Inferior parietal cortex (tissue), 1 donor: ENCODE measurements around the gene COL24A1.
"Not testable (repeated sequence)": the region's sequence is repeated elsewhere in the genome, so short reads cannot be mapped to it uniquely, and the experiment has no call there.

Experiments used
- DNase-seq: peaks from one replicate; pipeline ENCODE4 v3.0.0-alpha.2; 2016; ENCODE audit errors: extremely low spot score

COL24A1 gene

DNA sequence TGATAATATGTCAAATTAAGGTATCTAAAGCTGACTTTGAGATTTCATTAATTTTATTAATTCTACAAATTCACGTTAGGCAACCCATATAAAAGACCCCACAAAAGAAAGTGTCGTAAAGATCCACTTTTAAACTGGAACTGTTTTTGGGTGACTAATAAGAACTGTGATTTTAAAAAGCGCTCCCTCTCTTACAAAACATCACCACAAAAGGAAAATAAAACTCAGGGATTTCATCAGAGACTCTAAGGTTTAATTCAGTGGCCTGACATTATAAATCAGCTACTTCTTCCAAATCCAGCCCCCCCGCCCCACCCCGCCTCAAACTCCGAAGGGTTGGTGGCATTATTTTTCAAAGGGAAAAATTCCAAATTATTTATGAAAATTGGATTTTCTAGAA is 2.7 kb downstream of the COL24A1 start:
- DNase-seq = no peak

DNA sequence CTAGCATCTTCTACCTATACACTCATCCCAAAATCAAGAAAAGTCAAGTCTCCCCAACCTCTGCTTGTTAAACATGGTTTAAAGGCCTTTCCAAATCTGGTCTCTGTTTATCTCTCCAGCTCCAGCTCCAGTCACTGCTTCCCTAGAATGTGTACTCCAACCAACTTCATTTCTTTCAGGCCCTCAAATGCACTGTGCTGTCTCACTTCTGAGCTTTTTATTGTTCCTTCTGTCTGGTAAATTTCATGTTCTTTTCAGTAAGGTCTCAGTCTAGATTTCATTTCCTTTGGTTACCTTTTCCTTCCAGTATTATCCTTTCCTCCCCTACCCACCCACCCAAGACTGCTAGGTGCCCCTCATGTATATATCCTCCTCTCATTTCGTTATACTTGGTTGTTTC is 3.7 kb downstream of the COL24A1 start:
- DNase-seq = no peak

DNA sequence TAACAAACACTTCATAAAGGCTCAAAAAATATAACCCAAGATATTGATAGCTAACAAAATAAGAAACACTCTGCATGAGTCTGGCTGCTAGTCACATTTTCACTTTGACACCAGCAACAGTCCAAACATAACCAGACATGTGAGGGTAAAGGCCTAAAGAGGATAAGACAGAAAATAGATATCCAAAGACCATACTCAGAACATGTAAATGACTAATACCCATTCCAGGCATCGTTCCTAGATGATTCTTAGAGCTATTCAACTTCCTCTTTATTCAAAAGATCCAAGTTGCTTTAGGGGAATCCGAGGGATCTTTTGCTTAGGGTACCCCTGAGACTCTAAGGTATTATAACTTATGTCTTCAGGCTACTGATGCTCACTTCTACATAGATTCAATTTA is 5.1 kb downstream of the COL24A1 start:
- no peak for DNase-seq

DNA sequence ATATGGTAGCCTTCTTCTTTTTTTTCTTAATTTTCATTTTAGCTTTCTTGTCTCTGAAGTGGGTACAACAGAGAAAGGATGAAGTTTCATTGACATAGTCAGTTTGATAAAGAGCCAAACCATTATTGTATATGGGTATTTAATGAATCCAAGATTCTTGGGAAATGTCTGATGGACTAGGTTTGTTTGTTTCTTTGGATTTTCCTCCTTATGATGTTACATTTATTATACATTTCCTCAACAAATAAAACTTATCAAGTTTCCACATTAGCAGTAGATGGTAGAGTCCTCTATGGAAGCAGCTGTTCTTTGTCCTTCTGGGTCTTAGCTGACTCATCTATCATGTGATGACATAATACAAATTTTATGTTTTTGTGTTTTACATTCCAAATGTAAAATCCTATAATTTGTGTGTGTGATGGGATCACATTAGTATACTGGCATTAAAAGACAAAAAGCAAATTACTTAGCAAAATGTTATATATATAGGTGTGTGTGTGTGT is 6.0 kb downstream of the COL24A1 start:
- DNase-seq = no peak

DNA sequence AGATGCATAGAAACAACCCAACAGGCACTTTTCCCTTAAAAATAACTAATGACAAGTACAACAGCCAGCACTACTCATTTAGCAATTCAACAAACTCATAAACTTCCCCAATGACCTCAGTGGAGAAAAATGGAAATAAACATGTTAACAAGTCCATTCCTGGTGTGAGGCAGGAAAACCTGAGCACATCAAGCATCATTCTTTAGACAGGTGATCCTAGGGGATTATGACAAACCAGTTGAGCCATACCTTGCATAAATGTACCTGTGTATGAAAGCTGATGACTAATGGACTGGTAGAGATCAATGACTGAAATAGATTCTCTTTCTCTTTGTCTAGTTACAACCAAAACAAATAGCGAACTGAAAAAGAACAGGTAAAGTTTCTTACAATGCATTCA is 7.0 kb downstream of the COL24A1 start:
- DNase-seq = no peak

DNA sequence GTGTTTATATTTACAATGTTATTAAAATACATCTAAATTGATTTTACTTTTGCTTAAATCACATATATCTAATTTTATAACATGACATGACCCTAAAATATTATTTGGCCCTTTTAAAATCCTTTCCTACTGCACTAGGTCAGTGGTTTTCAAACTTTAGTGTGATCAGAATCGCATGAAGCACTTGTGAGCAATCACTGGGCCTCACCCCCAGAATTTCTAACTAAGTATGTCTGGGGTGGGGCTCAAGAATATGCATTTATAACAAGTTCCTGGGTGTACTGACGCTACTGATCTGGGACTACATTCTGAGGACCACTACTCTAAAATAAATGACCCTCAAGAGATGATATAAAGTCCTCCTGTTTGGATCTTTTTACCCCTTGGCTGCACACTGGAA is 8.8 kb downstream of the COL24A1 start:
- DNase-seq = no peak

DNA sequence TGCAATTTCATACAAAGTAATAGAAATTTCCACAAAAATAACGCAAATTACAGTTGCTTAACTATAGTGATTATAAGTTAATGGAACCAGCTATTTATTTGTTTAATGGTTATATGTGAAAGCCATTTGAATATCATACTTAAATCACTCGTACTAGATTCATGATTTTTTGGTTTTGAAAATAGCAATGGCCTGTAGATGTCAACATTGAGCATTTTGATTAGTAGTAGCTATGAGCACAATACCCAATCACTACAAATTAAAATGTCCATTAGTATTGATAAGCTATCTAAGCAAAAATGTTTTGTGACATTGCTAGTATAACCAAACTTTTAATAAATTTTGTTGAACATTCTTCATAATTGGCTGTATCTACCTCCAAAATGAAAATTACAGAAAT is 10.0 kb downstream of the COL24A1 start:
- no peak for DNase-seq

DNA sequence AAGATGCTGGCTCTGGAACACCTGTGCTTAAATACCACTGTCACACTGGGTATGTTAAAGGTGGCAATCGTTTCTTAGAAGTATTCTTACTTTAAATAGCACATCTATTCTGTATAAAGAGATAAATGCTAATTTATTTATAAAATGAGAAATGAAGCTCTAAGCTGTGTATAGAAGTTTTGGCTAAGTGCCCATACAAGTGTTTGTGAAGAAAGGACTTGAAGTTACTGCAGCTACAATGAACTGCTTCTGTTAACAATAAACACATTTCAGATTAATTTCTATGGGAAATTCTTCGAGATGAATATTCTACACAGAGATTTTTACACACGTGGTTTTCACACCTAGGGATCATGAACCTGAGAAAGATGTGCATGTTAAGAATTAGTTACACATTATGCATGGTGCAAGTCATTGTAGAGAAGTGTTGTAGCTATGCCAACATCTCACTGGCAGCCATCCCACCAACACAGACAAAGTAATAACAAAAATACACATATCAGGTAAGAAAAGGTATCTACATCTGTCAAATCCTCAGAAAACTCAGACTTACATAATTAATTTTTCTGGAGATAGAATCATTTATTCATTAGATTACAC is 16.2 kb downstream of the COL24A1 start:
- no peak for DNase-seq

DNA sequence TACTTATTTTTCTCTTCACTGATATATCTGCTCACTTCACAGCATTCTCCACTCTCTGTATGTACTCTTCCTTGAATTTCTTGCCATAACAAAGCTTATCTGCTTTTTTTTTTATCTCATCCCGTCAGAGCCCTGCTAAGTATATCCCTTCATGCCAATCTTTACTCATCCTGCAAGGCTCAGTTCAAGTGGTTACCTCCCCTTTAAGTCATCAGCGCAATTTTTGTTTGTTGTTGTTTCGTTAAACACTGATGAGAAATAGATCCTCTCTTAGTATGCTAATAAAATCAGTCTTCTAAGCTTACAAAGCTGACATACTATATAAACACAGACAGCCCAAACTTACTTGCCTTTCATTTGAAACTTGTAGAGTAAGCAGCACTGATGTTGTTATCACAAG is 17.8 kb downstream of the COL24A1 start:
- DNase-seq = no peak

DNA sequence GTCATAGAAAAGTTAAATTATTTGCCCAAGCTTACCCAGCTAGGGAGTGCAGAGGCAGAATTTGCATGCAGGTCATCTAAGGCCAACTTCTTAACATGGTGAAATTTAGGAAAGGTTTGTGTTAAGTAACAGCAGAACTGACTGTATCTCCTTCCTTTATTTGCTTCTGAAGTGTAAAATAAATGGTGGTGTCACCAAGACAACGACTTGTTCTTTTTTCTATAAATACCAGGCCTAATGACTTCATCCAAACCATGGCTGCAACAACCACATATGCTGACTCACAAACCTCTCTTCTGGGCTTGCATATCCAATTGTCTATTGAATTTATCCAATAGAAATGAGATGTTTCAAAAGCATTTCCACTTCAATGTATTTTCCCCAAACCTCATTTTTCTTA is 19.1 kb downstream of the COL24A1 start:
- DNase-seq = no peak

DNA sequence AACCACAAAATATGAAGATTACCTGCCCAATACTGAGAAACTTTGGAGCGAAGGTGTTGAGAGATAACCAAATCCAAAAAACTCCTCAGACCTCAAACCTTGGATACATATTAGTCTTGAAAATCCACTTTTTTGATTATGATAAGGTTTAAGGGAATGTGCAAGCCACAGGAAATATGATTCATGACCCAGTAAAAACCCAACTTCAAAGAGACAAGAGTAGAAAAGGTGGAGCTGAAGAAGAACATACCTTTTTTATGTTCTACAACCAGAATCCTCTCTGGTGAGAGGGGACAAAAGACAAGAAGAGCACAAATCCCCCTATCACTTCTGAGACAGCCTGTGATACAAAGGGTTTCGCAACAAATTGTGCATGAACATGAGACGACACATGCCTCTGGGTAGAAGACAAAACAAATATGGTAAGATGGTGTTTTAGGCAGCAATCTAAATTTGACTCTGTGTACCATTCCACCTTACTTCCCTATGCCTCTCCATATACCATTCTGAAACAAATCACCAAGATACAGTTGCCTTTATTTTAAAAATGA is 37.3 kb downstream of the COL24A1 start:
- DNase-seq = no peak

DNA sequence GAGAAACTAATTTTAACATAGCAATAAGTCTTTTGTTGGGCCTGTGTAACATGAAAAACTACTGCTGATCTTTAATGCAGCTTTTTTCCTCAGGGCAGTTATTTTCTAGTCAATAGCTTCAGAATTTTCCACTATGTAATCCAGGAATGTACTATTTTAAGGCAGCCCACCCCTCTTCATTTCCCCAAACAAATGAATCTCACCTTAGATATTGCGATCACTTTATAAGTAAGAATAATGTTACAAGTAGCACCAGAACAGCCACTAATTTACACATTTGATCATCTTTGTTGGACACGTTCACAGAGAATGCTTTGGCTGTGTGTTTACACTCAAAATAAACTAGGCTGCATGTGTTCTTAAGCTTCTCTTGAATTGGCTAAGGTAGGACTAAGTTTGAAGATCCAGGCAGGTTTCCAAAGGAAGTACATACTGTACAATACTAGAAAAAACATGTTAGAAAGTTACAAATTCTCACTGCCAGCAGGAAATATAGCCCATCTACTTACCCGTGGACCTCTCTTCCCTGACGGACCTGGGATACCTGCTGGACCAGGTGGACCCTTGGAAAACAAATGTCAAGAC is 41.7 kb downstream of the COL24A1 start:
- no peak for DNase-seq

DNA sequence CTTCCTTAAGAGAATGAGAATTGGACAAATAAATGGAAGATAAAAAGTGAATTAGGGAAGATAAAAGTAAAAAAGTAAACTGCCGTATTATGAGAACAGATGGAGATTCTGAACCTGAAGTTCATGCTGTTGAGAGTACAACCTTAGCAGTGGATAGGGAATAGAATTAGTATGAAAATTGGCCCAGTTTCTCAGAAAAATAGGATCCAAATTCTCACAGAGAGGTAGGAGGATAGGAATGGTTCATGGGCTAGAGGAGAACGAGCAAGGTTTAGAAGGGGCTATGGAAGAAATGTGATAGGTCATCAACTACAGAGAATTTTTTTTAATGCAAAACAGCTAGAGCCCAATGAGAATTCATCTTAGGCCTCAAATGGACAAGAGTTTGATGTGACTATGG is 42.3 kb downstream of the COL24A1 start:
- no peak for DNase-seq

DNA sequence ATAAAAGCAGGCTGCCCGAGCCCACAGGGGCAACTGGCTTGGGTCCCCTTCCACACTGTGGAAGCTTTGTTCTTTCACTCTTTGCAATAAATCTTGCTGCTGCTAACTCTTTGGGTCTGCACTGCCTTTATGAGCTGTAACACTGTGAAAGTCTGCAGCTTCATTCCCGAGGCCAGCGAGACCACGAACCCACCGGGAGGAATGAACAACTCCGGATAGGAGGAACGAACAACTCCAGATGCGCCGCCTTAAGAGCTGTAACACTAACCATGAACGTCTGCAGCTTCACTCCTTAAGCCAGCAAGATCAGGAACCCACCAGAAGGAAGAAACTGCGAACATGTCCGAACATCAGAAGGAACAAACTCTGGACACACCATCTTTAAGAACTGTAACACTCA is 45.0 kb downstream of the COL24A1 start:
- DNase-seq = not testable (repeated sequence)

DNA sequence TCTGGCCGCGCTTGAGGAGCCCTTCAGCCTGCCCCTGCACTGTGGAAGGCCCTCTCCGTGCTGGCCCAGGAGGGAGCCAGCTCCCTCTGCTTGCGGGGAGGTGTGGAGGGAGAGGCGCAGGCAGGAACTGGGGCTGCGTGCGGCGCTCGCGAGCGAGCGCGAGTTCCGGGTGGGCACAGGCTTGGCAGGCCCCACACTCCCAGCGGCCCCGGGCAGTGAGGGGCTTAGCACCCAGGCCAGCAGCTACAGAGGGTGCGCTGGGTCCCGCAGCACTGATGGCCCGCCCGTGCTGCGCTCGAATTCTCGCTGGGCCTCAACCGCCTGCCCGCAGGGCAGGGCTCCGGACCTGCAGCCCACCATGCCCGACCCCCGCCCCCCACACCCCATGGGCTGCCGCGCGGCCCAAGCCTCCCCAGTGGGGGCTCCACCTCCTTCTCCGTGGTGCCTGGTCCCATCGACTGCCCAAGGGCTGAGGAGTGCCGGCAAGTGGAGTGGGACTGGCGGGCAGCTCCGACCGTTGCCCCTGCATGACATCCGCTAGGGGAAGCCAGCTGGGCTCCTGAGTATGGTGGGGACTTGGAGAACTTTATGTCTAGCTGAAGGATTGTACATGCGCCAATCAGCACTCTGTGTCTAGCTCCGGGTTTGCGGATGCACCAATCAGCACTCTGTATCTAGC is 46.0 kb downstream of the COL24A1 start:
- no peak for DNase-seq

DNA sequence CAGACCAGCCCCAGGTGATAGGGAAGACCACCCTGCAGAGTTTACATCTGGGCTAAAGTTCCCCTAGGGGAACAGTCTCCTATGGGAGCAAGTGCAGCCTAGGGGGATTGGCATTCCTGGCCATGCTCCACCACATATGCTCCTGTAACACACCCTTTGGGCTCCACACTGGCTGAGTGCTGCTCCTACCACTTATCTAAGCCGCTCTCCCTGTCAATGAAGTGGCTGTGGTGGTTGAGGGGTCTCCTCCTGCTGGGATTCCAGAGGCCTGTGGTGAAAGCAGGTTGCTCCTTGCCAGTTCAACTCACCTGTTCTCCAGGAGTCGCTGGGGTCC is 51.1 kb downstream of the COL24A1 start:
- DNase-seq = no peak

DNA sequence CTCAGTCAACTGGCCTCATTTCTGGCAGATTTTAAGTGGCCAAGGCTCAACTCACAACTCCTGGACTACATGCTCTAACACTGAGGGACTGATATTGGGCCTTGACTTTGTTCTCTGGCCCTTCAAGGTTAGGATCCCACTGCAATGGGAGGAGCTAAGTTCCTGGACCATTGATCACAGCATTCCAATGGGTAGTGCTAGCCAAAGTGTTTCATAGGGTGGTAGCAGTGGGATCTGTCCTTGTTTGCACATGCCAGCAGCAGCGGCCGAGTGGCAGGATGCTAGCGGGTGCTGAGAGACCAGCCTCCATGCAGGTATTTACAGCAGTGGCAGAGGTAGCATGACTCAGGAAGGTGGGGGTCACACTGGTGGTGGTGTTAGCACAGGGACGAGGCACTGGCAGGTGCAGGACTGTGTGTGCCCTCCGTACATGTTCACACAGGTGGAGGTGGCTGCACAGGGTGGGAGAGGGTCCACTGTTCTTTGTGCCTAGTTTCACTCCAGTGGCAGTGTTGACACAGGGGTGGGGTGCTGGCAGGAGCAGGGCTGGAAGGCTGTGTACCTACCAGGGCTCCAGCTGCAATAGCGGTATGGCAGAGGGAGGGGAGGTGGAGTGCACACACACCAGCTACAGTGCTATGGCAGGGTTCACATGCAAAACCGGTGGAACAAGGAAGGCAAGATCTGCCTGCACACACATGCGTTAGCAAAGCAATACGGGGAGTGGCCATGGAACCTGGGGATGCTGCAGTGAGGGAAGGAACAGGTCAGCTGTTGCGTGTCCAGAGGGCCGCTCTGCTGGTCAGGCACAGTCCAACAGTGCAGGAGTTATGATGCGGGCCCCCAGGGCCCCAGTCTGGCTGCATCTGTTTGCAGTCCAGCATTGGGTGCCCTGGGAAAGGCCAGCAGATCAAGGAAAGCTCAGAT is 51.7 kb downstream of the COL24A1 start:
- no peak for DNase-seq

DNA sequence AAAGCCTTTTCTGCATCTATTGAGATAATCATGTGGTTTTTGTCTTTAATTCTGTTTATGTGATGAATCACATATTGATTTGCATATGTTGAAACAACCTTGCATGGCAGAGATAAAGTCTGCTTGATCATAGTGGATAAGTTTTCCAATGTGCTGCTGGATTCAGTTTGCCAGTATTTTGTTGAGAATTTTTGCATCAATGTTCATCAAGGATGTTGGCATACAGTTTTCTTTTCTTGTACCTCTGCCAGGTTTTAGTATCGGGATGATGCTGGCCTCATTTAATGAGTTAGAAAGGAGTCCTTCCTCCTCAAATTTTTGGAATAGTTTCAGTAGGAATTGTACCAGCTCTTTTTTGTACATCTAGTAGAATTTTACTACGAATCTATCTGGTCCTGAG is 55.0 kb downstream of the COL24A1 start:
- peak; percentile 15 for DNase-seq

DNA sequence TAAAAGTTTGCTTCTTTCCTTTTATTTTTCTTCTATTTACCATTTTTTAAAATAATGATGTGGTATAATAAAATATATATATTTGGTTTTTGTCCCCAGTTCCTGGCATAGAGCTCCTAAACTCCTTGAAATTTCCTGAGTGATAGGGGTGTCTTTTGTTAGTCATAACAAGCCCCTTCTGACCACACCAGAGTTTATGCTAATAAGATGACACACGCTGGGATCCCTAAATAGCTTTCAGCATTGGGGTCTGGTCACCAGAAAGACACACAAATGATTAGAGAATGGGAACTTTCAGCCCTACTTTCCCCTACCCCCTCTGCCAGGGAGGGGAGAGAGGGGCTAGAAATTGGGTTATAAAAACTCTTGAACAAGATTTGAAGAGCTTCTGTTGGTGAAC is 56.2 kb downstream of the COL24A1 start:
- DNase-seq = no peak

DNA sequence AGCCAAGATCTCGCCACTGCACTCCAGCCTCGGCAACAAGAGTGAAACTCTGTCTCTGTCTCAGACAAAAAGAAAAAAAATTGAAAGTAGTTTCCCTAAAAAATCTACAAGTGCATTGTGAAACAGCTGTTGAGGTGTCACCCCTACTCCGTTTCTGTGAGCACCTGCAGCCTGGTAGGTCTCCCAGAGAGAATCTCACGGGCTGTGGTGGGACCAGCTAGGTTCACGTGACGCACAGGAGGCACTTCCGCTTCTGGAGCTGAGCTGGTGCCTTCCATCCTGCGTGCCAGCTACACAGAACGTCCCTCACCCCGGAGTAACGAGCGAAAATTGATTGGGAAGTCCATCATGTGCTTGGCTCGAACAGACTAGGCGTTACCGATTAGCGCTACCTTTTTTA is 66.8 kb downstream of the COL24A1 start:
- DNase-seq = no peak

DNA sequence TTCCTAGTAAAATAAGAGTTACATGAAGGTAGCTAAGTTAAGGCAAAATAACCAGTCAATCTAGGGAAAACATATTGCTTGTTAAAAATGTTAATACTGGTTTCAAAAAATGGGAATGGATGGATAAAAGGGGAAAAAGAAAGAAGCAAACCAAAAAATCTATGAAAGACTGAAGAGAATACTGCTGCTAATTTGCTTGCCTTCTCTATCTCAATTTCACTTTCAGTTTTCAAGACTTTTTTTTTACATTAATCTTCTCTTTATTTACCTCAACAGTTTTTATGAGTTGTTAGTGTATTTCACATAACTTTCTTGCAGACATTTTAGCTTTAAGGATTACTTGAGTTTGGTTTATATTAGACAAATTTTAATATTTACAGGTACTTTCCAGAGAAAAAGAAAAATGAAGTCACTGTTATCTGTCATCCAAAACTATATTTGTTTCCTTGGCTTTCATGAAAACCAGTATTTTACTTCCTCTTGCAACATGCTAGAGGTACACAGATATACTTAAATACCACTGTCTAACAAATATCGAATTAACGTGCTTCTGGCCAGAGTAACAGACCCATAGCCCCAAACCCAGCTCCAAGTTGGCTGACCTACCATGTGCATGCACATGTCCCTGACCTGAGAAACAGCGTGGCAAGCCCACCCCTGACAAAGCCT is 70.7 kb downstream of the COL24A1 start:
- DNase-seq = no peak

DNA sequence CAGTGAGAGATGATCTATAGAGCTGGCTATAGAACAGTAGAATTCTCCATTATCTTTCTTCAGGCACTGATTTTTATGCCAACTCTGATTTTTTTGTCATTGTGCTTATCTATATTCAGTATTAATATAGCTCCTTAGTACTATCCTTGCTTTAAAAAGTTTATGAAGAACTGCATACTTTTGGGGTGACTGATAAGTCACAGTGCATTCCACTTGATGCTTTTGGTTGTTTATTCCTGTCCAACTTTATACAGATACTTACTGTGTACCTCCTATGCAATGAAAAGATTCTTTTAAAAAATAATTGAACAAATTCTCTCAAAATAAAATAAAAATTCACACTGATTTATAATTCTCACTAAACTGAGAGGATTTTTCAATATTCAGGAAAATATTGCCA is 71.6 kb downstream of the COL24A1 start:
- no peak for DNase-seq
